ENCODE results near the gene APEH. TPM values are rescaled to one million over a fixed set of nuclear protein-coding genes. Genes with fewer than 3 reads are reported as not detected.

APEH gene
- total and polyA plus RNA-seq, 2 of the 13 experiments (the other 11 are each of a cell fraction or from before 2014, with no cell fraction given) = 116 to 130 TPM

- TF ChIP-seq ZBTB40 (IDR thresholded peaks at IDR 0.05) (peak; percentile 57), ZBTB40 (CRISPR knock-in tag; IDR thresholded peaks at IDR 0.05) (no peak), MEIS2 (CRISPR knock-in tag; IDR thresholded peaks at IDR 0.05) (peak; percentile 88), RXRA (CRISPR knock-in tag; IDR thresholded peaks at IDR 0.05) (peak; percentile 58; the same call in 1 of the 2 replicates), IRF2 (CRISPR knock-in tag; IDR thresholded peaks at IDR 0.05) (0 out of 2 replicates have a peak, but pooled peaks have one; percentile 6), FOXK2 (IDR thresholded peaks at IDR 0.05) (0 out of 2 replicates have a peak, but pooled peaks have one; percentile 18), TBX2 (CRISPR knock-in tag; IDR thresholded peaks at IDR 0.05; ENCODE audit: borderline replicate concordance) (peak; percentile 65; the same call in 1 of the 2 replicates), ZFP41 (CRISPR knock-in tag; IDR thresholded peaks at IDR 0.05; ENCODE audit: borderline replicate concordance) (peak; percentile 15; the same call in 1 of the 2 replicates), ZSCAN21 (CRISPR knock-in tag; IDR thresholded peaks at IDR 0.05; ENCODE audit: borderline replicate concordance) (peak; percentile 77)
These were observed at the start of gene APEH (continued) for GRCh38 chr3:49673715-49674496.
